GM12865 (cell line): Measurements from ENCODE around the gene NPFFR1.
A peak's percentile ranks its signal among the peaks of the same experiment; 100 is the strongest.

ENCODE experiments used
- DNase-seq: peaks from one replicate; pipeline ENCODE4 v3.0.0; 2010; ENCODE audit warnings: low read depth
- H3K4me3 ChIP-seq: 2 replicates; pipeline ENCODE4 v1.5.1; 2011; ENCODE audit warnings: mild to moderate bottlenecking, low read depth, low read length, control low read depth
- CTCF ChIP-seq: IDR thresholded peaks from 2 replicates; pipeline ENCODE4 v1.5.1; 2011; ENCODE audit warnings: low read length, control low read depth, low read depth, inconsistent platforms; ENCODE audit not compliant: insufficient read depth; ENCODE audit errors: missing control alignments

NPFFR1 gene, protein sequence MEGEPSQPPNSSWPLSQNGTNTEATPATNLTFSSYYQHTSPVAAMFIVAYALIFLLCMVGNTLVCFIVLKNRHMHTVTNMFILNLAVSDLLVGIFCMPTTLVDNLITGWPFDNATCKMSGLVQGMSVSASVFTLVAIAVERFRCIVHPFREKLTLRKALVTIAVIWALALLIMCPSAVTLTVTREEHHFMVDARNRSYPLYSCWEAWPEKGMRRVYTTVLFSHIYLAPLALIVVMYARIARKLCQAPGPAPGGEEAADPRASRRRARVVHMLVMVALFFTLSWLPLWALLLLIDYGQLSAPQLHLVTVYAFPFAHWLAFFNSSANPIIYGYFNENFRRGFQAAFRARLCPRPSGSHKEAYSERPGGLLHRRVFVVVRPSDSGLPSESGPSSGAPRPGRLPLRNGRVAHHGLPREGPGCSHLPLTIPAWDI

DNA sequence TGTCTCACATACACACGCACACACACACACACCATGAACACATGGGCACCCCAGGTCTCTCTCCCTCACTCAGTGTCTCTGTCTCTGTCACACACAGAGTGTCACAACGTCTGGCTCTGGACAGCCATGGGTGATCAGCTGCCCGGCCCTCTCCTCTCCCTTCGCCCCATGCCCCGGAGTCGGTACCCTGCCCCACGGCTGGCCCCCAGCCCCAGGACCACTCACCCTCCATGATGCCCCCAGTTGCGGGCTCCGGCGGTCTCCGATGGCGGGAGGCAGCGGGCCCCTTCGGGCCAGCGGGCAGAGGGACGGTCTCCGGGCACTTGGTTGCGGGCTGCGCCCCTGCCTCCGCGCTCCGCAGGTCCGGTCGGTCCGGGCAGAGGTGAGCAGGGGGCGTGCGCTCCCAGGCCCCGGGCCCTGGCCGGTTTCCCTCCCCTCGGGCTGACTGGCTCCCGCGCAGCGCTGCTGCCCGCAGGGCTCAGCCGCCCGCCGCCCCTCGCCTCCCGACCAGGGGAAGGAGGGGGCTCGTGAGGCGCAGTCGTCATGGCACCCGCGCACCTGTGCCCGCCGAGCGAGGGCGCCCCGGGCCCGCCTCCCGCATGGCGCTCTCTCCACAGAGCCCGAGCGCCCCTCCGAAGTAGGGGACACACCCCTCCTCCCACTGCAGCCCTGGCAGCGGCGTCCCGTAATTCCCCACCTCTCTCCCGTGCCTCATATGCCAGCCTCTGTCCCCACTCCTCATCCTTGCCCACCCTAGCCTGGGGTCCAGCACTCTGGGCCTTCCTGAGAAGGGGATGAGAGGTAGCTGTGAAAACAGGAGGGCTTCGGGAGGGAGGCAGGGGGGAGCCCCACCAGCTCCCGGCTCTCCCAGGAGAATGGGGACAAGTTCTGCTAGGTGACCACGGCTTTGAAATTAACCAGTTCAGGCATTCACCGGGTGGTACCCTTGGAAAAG lies at the start of gene NPFFR1:
NPFFR1 (minus strand) TSS at position 560 of the 955 bp plus-strand sequence; CDS start at position 232, 328 bp downstream.
- no peak within 1 kb of the TSS for H3K4me3 ChIP-seq
- no peak for TF ChIP-seq CTCF
- DNase-seq, result no peak

DNA sequence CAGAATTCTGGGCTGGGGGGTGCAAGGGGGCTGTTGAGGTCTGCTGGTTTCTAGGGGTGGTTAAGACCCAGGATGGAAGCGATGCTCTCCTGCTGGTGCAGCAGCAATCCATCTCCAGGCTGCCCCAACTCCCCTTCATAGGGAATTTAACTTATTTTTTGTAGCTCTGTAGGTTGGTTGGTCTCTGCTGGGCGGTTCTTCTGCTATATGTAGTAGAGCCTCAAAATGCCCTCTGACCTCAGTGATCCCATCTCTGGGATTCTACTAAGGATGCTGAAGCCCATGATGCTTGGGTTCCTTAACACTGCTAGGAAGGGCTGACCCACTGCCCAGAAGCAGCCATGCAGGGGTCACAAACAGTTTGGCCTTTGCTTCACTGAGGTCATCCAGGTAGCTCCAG lies 49.5 kb upstream of the NPFFR1 start:
- no peak for TF ChIP-seq CTCF
- DNase-seq, result no peak
- no peak overlapping the region for H3K4me3 ChIP-seq

GRCh38 chr10:70331486-70332268 lies 47.9 kb upstream of the NPFFR1 start:
- peak; percentile 88 for DNase-seq
- H3K4me3 ChIP-seq, result no peak overlapping the region
- TF ChIP-seq CTCF, result peak; percentile 31

DNA sequence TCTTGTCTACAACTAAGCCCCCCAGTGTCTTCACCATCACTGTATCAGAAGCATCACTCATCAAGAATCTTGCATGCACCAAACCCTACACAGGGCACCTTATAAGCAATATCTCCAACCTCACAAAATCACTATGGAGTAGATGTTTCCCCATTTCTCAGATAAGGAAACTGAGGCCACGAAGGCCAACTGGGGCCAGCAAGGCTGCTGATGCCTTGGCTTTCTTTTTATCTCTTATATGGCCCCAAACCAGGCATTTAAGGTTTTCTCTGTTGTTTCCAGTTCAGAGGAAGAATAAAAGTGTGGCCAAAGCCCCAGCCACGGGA lies 47.3 kb upstream of the NPFFR1 start:
- no peak for DNase-seq
- TF ChIP-seq CTCF, result no peak
- no peak overlapping the region for H3K4me3 ChIP-seq

- no peak for TF ChIP-seq CTCF
- DNase-seq, result no peak
- H3K4me3 ChIP-seq, result no peak overlapping the region
Observed at GRCh38 chr10:70330671-70331070, 46.9 kb upstream of the NPFFR1 start.

DNA sequence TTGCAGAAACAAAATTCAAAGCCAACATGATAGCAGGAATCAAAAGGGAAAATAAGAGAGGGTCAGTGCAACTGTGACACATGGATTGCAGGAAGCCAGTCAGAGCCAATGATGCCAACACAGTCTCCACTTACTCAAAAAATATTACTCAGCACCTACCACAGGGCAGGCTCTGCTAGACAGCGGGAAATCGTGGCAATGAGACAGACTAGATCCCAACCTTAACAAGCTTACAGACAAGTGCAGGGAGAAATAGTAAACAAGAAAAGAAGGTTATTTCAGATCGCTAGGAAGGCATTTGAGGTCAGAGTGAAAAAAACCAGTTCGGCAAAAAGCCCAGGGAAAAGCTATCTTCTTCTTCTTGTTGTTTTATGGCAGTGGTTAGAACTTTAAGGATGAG lies 45.2 kb upstream of the NPFFR1 start:
- H3K4me3 ChIP-seq, result no peak overlapping the region
- no peak for TF ChIP-seq CTCF
- no peak for DNase-seq
